SK-N-SH treated with all-trans-retinoic acid at 6 μM for 48 hours (cell line): ENCODE results near the gene OR13C8.

ENCODE experiments used
- ATAC-seq: fragments of 200-7000 bp; cut with Tn5 transposase; 3 replicates; pipeline ENCODE4 v1.9.1; 2020; ENCODE audit warnings: mild to moderate bottlenecking, moderate library complexity
- ARNTL ChIP-seq: fragments of 450-650 bp; formaldehyde crosslinking; IDR thresholded peaks from 2 replicates; pipeline ENCODE4 v1.5.0; 2020; ENCODE audit warnings: low read depth, mild to moderate bottlenecking, moderate library complexity, borderline replicate concordance
- BACH2 ChIP-seq: fragments of 250-450 bp; sonication (Bioruptor Pico); IDR thresholded peaks from 2 replicates; pipeline ENCODE4 v1.9.0; 2021; ENCODE audit warnings: mild to moderate bottlenecking, borderline replicate concordance
- CREB5 ChIP-seq: fragments of 250-450 bp; sonication (Bioruptor Pico); IDR thresholded peaks from 2 replicates; pipeline ENCODE4 v1.5.1; 2020; ENCODE audit warnings: low read depth, mild to moderate bottlenecking, moderate library complexity
- CSDC2 ChIP-seq: fragments of 250-450 bp; sonication (Bioruptor Pico); IDR thresholded peaks from 2 replicates; pipeline ENCODE4 v1.5.0; 2020; ENCODE audit warnings: mild to moderate bottlenecking, moderate library complexity
- ESRRG ChIP-seq: fragments of 250-450 bp; sonication (Bioruptor Pico); IDR thresholded peaks from 2 replicates; pipeline ENCODE4 v1.6.1; 2021; ENCODE audit warnings: mild to moderate bottlenecking
- GLIS3 ChIP-seq: fragments of 250-450 bp; sonication (Bioruptor Pico); IDR thresholded peaks from 2 replicates; pipeline ENCODE4 v1.5.0; 2020; ENCODE audit warnings: mild to moderate bottlenecking, moderate library complexity
- ISL1 ChIP-seq: fragments of 250-450 bp; sonication (Bioruptor Pico); IDR thresholded peaks from 2 replicates; pipeline ENCODE4 v2.1.2; 2022; ENCODE audit warnings: mild to moderate bottlenecking, moderate library complexity
- PATZ1 ChIP-seq: fragments of 250-450 bp; sonication (Bioruptor Pico); IDR thresholded peaks from 2 replicates; pipeline ENCODE4 v1.8.0; 2020; ENCODE audit warnings: mild to moderate bottlenecking, moderate library complexity, borderline replicate concordance
- POU6F1 ChIP-seq: fragments of 250-450 bp; sonication (Bioruptor Pico); IDR thresholded peaks from 2 replicates; pipeline ENCODE4 v1.8.0; 2021; ENCODE audit warnings: low read depth, mild to moderate bottlenecking, moderate library complexity, borderline replicate concordance
- PPARA ChIP-seq: fragments of 250-450 bp; sonication (Bioruptor Pico); IDR thresholded peaks from 2 replicates; pipeline ENCODE4 v1.5.0; 2020; ENCODE audit warnings: mild to moderate bottlenecking, borderline replicate concordance
- RARB ChIP-seq: fragments of 250-450 bp; sonication (Bioruptor Pico); IDR thresholded peaks from 2 replicates; pipeline ENCODE4 v1.8.0; 2021; ENCODE audit warnings: mild to moderate bottlenecking, moderate library complexity
- SNAI2 ChIP-seq: fragments of 250-450 bp; sonication (Bioruptor Pico); IDR thresholded peaks from 2 replicates; pipeline ENCODE4 v1.5.0; 2020; ENCODE audit warnings: mild to moderate bottlenecking, moderate library complexity
- TOX ChIP-seq: fragments of 250-450 bp; sonication (Bioruptor Pico); IDR thresholded peaks from 2 replicates; pipeline ENCODE4 v1.8.0; 2021; ENCODE audit warnings: mild to moderate bottlenecking, moderate library complexity, borderline replicate concordance
- ZC3H10 ChIP-seq: fragments of 250-450 bp; sonication (Bioruptor Pico); IDR thresholded peaks from 2 replicates; pipeline ENCODE4 v1.5.1; 2021; ENCODE audit warnings: mild to moderate bottlenecking, moderate library complexity
- ZFP3 ChIP-seq: fragments of 250-450 bp; sonication (Bioruptor Pico); IDR thresholded peaks from 2 replicates; pipeline ENCODE4 v1.5.0; 2020; ENCODE audit warnings: mild to moderate bottlenecking, moderate library complexity
- ZFP30 ChIP-seq: fragments of 450-650 bp; formaldehyde crosslinking; IDR thresholded peaks from 2 replicates; pipeline ENCODE4 v1.5.0; 2022; ENCODE audit warnings: mild to moderate bottlenecking, moderate library complexity
- ZNF565 ChIP-seq: fragments of 450-650 bp; formaldehyde crosslinking; conservative IDR thresholded peaks from 2 replicates; pipeline ENCODE4 v1.5.0; 2020; ENCODE audit warnings: low read depth, mild to moderate bottlenecking, moderate library complexity
- ZNF70 ChIP-seq: fragments of 450-650 bp; formaldehyde crosslinking; IDR thresholded peaks from 2 replicates; pipeline ENCODE4 v1.5.0; 2020; ENCODE audit warnings: mild to moderate bottlenecking, moderate library complexity
- TF ChIP-seq, protein P1 (sequence below): fragments of 250-450 bp; sonication (Bioruptor Pico); IDR thresholded peaks from 2 replicates; pipeline ENCODE4 v1.5.0; 2020; ENCODE audit warnings: mild to moderate bottlenecking, moderate library complexity
- TF ChIP-seq, protein P2 (sequence below): fragments of 250-450 bp; sonication (Bioruptor Pico); IDR thresholded peaks from 2 replicates; pipeline ENCODE4 v1.5.1; 2021; ENCODE audit warnings: mild to moderate bottlenecking, moderate library complexity

The OR13C8 gene

GRCh38 chr9:104553261-104553660, 15.7 kb upstream of the OR13C8 start (continued):
- no peak for TF ChIP-seq ESRRG
- no peak for TF ChIP-seq PPARA (CRISPR knock-in tag)
- no peak for TF ChIP-seq TOX (CRISPR knock-in tag)
- TF ChIP-seq BACH2 (CRISPR knock-in tag): no peak
- no peak for TF ChIP-seq ZFP30 (CRISPR knock-in tag)
- TF ChIP-seq RARB (CRISPR knock-in tag): no peak
- no peak for TF ChIP-seq GLIS3
- no peak for TF ChIP-seq ZNF70 (CRISPR knock-in tag)
- TF ChIP-seq ZNF565 (CRISPR knock-in tag): no peak
- no peak for TF ChIP-seq ISL1 (CRISPR knock-in tag)
- TF ChIP-seq ZC3H10 (CRISPR knock-in tag): no peak

GRCh38 chr9:104555521-104555920, 13.4 kb upstream of the OR13C8 start:
- ATAC-seq: no peak

GRCh38 chr9:104556830-104557634, 11.9 kb upstream of the OR13C8 start:
- no peak for ATAC-seq

More at GRCh38 chr9:104555521-104555920, 13.4 kb upstream of the OR13C8 start:
- TF ChIP-seq, protein P1, sequence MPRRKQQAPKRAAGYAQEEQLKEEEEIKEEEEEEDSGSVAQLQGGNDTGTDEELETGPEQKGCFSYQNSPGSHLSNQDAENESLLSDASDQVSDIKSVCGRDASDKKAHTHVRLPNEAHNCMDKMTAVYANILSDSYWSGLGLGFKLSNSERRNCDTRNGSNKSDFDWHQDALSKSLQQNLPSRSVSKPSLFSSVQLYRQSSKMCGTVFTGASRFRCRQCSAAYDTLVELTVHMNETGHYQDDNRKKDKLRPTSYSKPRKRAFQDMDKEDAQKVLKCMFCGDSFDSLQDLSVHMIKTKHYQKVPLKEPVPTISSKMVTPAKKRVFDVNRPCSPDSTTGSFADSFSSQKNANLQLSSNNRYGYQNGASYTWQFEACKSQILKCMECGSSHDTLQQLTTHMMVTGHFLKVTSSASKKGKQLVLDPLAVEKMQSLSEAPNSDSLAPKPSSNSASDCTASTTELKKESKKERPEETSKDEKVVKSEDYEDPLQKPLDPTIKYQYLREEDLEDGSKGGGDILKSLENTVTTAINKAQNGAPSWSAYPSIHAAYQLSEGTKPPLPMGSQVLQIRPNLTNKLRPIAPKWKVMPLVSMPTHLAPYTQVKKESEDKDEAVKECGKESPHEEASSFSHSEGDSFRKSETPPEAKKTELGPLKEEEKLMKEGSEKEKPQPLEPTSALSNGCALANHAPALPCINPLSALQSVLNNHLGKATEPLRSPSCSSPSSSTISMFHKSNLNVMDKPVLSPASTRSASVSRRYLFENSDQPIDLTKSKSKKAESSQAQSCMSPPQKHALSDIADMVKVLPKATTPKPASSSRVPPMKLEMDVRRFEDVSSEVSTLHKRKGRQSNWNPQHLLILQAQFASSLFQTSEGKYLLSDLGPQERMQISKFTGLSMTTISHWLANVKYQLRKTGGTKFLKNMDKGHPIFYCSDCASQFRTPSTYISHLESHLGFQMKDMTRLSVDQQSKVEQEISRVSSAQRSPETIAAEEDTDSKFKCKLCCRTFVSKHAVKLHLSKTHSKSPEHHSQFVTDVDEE (CRISPR knock-in tag): no peak
- TF ChIP-seq, protein P2, sequence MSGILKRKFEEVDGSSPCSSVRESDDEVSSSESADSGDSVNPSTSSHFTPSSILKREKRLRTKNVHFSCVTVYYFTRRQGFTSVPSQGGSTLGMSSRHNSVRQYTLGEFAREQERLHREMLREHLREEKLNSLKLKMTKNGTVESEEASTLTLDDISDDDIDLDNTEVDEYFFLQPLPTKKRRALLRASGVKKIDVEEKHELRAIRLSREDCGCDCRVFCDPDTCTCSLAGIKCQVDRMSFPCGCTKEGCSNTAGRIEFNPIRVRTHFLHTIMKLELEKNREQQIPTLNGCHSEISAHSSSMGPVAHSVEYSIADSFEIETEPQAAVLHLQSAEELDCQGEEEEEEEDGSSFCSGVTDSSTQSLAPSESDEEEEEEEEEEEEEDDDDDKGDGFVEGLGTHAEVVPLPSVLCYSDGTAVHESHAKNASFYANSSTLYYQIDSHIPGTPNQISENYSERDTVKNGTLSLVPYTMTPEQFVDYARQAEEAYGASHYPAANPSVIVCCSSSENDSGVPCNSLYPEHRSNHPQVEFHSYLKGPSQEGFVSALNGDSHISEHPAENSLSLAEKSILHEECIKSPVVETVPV (CRISPR knock-in tag): no peak
- TF ChIP-seq ZFP30 (CRISPR knock-in tag) (no peak), RARB (CRISPR knock-in tag) (no peak), PATZ1 (CRISPR knock-in tag) (no peak), SNAI2 (no peak), ARNTL (CRISPR knock-in tag) (no peak), PPARA (CRISPR knock-in tag) (no peak), ISL1 (CRISPR knock-in tag) (no peak), ZC3H10 (CRISPR knock-in tag) (no peak), ZFP3 (CRISPR knock-in tag) (no peak)

GRCh38 chr9:104564358-104564757, 4.6 kb upstream of the OR13C8 start:
- TF ChIP-seq ESRRG (no peak), RARB (CRISPR knock-in tag) (no peak), TOX (CRISPR knock-in tag) (no peak)

More at GRCh38 chr9:104556830-104557634, 11.9 kb upstream of the OR13C8 start:
- TF ChIP-seq TOX (CRISPR knock-in tag) (no peak), ZNF565 (CRISPR knock-in tag) (no peak)

DNA sequence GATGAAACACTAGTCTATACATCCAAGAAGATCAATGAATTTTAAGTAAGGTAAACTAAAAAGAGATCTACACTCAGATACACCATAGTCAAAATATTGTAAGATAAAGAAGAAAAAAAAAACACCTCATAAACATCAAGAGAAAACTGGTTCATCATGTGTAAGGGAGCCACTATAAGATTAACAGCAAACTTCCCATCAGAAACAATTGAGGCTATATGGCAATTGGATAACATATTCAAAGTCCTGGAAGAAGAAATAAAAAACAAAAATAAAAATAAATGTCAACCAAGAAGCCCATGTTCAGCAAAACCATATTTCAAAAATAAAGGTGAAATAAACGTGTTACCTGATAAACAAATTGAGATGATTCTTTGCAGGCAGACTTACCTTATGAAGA, 3.6 kb downstream of the OR13C8 start:
- no peak for ATAC-seq
- TF ChIP-seq POU6F1 (no peak), ESRRG (no peak), ZC3H10 (CRISPR knock-in tag) (no peak), GLIS3 (no peak), CSDC2 (CRISPR knock-in tag) (no peak), ISL1 (CRISPR knock-in tag) (no peak), CREB5 (CRISPR knock-in tag) (no peak)
- TF ChIP-seq, protein P1 (CRISPR knock-in tag): no peak

More at GRCh38 chr9:104564358-104564757, 4.6 kb upstream of the OR13C8 start:
- no peak for ATAC-seq
